NCI-H2171 (cell line): ENCODE results near the gene TBC1D5.
"Not testable (repeated sequence)": the region's sequence is repeated elsewhere in the genome, so short reads cannot be mapped to it uniquely, and the experiment has no call there.

Experiments
- DNase-seq: peaks from one replicate; lab custom pipeline; 2025; lab: John Stamatoyannopoulos, UW

Gene TBC1D5

GRCh38 chr3:17354341-17354740 is 388.1 kb downstream of the TBC1D5 start:
- no peak for DNase-seq

- DNase-seq: no peak
These were observed 389.8 kb downstream of the TBC1D5 start for GRCh38 chr3:17352620-17353019.

- not testable (repeated sequence) for DNase-seq
These were observed 391.2 kb downstream of the TBC1D5 start for GRCh38 chr3:17351193-17351592.

DNA sequence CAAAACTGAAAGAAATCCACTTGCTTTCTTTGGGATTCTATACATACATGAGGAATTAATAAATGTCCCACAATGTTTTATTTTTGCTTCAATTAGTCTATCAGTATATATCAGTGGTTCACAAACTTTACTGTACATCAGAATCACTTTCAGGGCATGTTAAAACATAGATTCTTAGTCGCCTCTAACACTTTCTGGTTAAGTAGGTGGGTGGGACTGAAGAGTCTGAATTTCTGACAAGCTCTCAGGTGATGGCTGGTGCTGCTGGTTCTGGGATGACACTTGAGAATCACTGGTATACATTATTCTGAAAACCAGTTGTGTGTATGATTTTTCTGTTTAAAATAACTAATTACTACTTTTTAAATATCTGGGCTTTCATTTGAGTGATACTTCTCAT is 393.3 kb downstream of the TBC1D5 start:
- no peak for DNase-seq

DNA sequence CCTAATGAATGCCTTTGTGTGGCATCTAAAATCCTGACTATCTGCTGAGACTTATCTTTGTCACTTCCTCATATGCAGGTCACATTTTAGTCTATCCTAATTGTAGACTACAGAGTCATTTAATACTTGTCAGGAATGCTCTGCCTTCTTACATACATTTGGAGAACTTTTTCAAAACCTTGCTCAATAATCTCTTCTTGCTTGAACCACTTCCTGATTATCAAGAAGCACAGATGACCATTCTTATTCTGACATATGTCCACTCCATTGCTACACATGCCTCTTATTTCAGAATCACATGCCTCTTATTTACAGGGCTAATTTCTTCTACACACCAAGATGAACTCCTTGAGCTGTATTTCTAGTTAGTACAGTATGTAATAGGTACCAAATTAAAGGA is 400.3 kb downstream of the TBC1D5 start:
- no peak for DNase-seq

GRCh38 chr3:17340693-17341092 is 401.7 kb downstream of the TBC1D5 start:
- DNase-seq: no peak

GRCh38 chr3:17340261-17340660 is 402.2 kb downstream of the TBC1D5 start:
- no peak for DNase-seq

GRCh38 chr3:17339132-17339575 is 403.3 kb downstream of the TBC1D5 start:
- DNase-seq: no peak

- DNase-seq: no peak
These were observed 406.1 kb downstream of the TBC1D5 start for GRCh38 chr3:17336291-17336690.

DNA sequence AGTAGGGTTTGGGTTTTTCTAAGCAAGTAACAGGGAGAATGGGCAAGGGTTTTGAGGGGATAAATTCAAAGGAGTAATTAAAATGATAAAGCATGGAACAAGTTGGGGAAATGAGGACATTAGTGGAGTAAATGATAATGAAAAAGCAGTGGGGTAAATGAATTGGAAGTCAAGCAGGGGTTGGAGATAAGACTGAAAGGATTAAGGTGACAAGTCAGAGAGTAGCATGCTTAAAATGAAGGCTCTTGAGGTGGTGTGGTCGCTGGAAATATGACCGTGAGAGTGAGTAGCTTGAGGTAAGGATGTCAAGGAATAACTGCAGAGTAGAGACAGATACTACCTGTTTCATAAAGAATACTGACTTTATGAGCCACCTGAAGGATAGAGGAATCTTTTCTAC is 408.5 kb downstream of the TBC1D5 start:
- no peak for DNase-seq

DNA sequence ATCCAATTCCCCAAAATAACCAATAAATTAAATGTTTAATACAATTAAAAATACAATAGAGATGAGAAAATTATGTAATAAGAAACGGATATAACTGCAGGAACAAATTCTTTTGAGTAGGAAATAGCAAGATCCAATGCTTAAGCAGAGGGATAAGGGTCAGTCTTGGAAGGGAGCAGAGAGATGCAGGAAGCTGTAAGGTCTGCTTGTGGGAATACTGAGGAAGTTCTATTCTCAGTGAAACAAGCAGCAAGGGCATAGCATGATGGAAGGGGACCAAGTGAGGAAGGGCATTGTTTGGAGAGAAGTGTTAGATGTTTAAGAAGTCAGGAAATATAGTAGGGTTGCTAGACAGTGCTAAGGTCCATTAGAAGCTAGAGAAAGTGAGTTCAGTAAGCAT is 409.0 kb downstream of the TBC1D5 start:
- no peak for DNase-seq

DNA sequence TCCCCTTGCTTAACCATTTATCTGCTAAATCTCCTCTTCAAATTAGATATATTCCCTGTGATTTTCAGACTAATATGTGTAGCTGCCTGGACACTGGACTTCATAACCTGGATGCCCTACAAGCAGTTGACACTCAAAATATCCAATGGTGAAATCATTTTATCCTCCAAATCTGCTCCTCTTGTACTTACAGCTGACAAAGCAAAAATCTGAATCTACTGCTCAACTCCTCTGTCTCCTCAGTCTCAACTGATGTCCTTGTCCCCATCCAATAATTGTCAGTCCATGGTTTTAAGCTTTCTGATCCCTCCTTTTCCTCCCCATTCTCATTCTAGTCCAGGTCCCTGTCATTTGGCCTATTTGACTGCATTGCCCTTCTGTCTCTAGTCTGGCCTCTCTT is 411.8 kb downstream of the TBC1D5 start:
- no peak for DNase-seq

DNA sequence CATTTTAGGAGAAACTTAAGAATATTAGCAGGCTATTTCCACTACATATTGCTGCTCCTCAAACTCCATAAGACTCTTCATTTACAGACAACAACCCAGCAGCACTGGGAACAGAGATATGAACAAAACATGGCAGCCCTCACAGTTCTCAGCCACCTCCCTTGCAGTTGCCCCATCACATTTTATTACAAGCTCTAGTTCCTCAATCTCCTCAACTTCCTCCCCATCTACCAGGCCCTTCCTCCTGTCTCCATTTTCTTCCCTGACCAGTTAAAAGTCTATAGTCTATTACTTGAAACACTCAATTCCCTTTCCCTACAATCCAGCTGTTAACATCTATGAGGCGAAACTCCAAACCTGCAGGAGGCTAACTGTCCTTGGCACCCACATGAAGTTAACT is 412.5 kb downstream of the TBC1D5 start:
- no peak for DNase-seq

GRCh38 chr3:17322106-17322793 is 420.2 kb downstream of the TBC1D5 start:
- no peak for DNase-seq

GRCh38 chr3:17320266-17320665 is 422.2 kb downstream of the TBC1D5 start:
- DNase-seq: no peak

DNA sequence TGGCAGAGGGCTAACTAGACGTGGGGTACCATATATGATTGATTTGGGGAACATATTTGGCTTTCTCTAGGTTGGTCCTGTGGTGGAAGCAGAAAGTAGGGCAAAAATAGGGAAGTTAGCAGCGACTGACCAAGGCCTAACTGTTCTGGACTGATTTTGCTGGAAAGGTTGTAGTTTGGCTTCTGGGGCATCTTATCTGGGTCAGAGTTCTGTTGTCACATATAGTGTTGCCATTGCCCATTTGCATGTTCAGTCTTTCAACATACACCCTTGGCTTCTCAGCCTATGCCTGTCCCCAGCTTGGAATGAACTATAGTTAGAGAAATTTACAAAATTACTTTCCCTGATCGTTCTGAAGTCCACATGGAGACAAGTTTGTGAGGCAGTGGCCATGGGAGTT is 426.5 kb downstream of the TBC1D5 start:
- no peak for DNase-seq

GRCh38 chr3:17314171-17314570 is 428.3 kb downstream of the TBC1D5 start:
- DNase-seq: no peak

GRCh38 chr3:17313746-17314145 is 428.7 kb downstream of the TBC1D5 start:
- no peak for DNase-seq

GRCh38 chr3:17310983-17311382 is 431.4 kb downstream of the TBC1D5 start:
- DNase-seq: no peak

GRCh38 chr3:17307887-17308286 is 434.5 kb downstream of the TBC1D5 start:
- DNase-seq: no peak

- DNase-seq: no peak
These were observed 434.9 kb downstream of the TBC1D5 start for GRCh38 chr3:17307482-17307881.

- no peak for DNase-seq
These were observed 437.5 kb downstream of the TBC1D5 start for GRCh38 chr3:17304969-17305368.

DNA sequence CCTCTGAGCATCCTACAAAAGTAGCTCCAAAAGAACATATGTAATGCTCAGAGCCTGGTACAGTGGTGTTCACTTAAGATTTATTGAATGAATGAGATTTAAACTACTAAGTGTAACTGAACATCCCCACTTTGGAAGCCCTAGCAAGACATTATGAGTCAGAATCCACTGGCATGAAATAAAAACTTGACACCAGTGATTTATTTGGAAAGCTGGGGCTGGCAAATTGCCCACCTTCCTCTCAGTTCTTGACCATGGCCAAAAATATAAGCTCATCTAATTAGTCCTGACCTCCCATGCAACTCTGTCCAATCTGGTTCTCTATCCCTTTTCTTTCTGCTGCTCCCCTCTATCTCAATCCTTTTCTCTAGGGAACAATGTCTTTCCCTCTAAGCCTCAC is 439.7 kb downstream of the TBC1D5 start:
- no peak for DNase-seq

- DNase-seq: no peak
These were observed 440.3 kb downstream of the TBC1D5 start for GRCh38 chr3:17302170-17302569.
